Central memory CD4-positive, alpha-beta T cell (primary cell): ENCODE results near the gene CDHR2.

ENCODE experiments used
- DNase-seq: peaks from one replicate; pipeline ENCODE4 v3.0.0; 2022

Gene CDHR2

DNA sequence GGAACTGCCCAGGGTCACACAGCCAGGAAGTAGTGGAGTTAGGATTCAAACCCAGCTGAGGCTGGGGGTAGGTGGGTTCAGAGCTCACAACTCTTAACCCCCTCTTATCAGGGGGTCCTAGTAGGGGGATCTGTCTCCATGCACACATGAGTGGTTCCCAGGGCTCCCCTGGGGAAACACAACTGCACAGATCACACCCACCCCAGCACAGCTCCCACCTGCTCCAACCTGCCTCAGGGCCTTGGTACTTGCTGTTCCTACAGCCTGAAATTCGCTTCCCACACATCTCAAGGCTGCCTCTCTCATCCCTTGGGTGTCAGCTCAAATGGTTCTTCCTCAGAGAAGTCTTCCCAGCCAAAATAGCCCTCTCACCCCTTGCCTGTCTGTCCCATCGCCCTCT lies 76.4 kb downstream of the CDHR2 start:
- DNase-seq: no peak

DNA sequence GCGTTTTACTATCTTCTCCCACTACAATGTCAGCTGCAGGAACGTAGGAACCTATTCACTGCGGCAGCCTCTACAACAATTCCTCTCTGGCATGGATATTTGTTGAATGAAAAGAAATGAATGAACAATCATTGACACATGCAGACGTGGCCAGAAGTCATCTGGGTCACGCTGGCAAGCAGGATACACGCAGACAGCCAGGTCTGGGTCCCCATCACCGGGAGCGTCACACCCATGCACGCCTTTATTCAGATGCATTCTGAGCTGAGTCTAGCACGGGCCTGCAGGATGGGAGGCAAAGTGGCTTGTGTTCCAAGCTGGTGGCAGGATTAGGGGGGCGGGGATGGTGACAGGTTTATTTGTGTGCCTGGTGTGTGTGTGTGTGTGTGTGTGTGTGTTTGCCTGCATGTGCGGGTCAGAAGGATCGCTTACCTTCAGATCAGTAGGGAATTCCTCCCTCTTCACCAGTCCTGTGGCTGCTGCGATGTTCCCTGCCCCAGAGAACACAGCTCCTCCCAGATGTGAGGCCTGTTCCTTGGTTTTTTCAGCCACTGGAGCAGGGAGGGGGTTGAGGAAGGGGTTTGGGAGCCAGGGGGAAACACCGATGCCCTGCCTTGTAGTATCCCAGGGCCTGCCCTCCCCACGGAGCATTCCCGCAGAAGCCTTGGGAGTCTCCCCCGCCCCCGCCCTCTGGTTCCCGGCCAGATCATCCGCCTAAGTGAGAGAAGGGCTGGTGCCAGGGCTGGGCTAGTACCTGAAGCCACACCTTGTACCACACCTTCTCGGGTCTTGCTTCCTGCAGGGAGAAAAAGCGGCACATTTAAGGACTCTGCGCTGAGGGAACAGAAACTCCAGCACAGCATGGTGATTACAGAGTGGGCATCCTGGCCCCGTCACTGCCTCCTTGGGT lies 77.1 kb downstream of the CDHR2 start:
- DNase-seq: no peak

DNA sequence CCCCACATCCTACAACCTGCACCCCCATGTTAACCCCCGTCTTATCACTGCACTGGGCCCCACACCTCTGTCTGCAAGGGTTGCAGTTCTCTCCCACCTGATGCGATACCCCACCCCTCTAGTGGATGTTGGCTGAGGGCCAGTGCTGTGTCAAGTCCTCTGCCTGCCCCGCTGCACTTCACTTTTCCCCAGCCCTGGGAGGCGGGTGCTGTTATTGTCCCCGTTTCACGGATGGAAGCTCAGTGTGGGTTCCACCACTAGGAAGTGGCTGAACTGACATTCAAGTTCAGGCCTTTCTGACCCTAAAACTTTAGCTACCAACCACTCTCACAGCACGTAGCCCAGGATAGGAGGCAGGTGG lies 77.7 kb downstream of the CDHR2 start:
- no peak for DNase-seq

DNA sequence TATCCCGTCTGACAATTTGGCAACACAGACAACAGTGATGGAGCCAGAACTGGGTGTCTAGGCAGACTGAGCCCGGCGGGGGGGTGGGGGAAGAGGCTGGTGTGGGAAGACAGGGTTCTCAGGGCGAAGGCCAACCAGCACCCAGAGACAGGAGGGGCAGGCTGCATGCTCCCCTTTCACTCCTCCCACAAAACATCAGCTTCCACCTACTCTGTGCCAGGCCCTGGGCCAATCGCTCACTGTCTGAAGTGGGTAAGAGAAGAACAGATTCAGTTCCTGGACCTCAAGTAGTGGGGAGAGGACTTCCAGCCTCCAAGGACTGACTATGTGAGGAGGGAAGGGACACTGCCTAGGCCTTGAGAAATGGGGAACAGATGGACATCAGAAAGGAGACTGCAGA lies 78.4 kb downstream of the CDHR2 start:
- DNase-seq: no peak

DNA sequence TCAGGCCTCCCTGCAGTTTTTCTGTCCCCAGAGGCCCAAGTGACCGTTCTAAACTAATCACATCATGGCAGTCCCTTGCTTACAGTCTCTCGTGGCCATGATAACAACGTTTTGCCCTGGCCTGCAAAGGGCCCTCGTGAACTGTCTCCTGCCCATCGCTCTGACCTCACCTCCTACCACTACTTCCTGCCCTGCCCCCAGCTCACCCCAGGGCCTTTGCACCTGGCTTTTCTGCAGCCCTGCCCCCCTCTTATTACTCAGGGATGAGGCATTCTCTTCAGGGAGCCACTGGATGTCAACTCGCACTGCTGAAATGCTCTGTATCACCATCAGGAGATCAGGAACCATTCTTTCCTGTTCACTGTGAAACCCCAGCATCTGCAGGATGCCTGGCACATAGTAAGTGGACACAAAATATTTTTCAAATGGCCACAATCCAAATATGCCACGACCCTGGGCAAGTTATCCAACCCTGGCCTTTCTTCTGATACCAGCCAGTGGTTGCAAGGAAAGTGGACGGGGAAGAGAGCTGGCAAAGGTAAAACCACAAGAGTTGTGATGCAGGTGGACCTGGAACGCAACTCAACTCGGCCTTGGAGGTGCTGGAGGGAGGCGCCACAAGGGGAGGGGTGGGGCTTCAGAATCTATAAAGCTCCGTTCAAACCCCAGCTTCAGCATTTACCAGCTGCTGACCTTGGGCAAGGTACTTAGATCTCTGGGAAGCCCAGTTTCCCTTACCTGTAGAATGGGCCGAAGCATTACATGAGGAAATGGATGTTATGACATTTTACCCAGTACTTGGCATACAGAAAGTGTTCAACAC lies 79.5 kb downstream of the CDHR2 start:
- DNase-seq: no peak

DNA sequence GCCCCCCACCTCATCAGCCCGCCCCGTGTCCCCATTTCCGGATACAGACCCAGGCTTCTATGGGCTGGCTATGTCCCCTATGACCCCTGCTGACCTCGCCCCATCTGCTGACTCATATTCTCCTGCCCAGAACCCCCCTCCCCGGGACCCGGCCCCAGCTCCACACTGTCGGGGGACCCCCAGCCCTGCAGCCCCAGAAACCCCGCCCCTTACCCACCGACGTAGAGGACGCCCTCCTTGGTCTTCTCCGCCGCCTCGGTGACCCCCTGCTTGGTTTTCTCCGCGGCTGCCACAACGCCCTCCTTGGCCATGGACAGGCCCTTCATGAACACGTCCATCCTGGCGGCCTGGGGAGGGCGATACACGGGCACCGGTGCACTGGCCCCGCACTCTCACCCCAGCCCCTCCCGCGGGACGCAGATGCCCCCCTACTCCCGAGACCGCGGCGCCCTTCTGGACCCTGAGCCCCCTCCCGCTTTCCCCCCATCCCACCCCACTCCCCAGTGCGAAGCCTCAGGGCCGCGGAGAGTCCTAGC lies 80.2 kb downstream of the CDHR2 start:
- no peak for DNase-seq

DNA sequence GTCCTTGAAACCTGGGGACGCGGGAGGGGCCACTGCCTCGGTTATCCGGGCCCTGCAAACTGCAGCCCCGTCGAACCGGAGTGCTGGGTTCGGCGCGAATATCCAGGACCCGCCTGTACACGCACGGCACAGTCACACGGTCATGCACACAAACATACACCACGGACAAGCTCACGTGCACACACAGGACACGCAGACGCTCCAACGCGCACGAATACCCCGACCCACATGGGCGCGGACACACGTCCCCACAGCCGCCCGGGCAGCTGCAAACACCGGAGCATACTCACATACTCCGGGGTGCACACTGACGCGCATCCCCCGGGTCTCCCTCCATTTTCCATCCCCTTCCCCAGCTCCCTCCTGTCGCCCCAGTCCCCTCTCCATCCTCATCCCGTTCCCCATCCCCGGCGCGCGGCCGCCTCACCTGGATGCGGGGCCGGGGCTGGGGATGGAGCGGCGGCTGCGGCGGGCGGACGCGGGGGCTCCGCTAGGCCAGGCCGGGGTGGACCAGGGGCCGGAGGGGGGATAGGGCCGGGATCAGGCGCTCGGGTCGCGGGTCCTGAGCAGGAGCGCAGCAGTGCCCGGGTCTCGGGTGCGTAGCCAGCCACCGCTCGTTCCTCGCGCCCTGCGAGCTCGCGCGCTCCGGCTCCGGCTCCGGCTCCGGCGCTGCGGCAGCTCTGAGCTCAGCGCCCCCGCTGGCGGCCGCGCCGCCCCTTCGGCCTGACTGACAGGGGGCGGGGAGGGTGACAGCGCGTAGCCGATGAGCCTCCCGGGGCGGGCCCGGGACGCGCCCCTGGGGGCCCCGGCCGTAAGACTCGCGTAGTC lies 80.9 kb downstream of the CDHR2 start, which contains the start of the genes EIF4E1B and SNCB:
TSS of gene EIF4E1B (plus strand) at position 823 of the 828 bp plus-strand sequence. CDS start 12,113 bp downstream, outside the sequence.
TSS of gene SNCB (minus strand) at position 682 of the 828 bp plus-strand sequence. CDS start 880 bp downstream, outside the sequence.
- DNase-seq: no peak

DNA sequence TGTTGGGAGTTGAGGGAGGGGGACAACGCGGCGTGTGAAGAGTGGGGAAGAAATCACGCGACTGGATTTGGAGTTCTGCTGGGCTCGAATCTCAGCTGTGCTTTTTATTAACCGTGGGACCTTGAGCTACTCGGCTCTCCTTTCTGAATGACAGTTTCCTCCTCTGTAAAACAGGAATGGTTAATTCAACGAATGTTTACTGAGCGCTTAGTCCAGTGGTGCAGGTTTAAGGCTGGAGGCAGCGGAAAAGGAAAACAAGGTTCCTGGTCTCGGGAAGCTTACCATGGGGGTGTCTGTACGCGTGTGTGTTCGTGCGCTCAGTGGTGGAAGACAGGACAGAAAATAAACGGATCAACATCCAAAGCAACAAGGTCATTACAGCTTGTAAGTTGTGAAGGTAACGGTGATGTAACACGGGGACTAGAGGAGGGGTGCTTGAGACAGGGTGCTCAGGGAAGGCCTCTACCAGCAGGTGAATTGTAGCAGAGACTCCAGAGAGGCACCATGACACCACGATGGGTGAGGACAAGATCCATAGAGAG lies 81.6 kb downstream of the CDHR2 start:
- DNase-seq: no peak

DNA sequence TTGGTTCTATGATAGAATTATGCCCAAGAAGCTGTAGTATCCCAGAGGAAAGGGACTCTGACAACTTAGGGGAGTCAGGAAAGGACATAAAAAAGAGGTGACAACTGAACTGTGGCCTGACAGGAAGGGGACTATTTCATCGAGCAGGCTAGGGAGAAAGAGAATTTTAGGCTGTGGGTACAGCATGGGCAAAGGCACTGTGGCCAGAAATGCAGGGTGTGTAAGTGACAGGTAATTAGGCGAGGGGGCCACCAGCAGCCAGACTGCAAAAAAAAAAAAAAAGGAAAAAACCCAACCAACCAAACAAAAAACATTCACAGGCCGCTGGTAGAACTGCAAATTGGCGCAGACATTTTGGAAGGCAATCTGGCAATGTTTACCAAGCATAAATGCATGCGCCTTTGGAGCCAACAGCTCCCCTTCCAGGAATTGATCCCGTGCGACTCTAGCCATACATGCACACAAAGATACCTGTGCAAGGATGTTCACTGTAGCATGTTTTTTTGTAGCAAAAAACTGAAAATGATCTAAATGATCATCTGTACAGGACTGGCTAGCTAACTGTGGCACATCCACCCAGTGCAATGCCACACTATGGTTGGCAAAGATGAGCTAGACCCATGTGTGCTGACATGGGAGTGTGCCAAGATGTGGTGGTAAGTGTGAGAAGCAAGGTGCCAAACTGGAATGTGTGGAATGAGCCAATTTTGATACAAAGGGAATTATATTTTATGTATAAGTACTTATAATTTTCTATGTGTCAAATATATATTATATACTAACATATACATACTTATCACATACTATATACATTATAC lies 82.5 kb downstream of the CDHR2 start:
- no peak for DNase-seq

DNA sequence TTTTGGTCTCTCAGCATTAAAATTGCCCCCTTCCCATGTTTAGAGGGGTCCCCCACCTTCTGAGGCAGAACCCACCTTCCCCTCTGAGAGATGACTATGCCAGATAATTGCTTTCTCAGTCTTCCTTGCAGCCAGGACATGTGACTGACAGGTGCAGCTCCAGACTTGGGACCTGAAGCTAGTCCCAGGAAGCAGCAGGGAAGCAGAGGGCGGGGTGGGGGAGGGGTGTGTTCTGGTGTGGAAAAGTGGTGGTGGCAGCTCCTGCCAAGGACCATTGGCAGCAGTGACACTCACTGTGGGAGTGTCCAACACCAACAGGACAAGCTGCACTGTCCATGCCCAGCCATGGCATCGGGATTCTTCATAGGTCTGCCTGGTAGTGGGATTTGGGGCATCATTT lies 83.6 kb downstream of the CDHR2 start:
- no peak for DNase-seq

DNA sequence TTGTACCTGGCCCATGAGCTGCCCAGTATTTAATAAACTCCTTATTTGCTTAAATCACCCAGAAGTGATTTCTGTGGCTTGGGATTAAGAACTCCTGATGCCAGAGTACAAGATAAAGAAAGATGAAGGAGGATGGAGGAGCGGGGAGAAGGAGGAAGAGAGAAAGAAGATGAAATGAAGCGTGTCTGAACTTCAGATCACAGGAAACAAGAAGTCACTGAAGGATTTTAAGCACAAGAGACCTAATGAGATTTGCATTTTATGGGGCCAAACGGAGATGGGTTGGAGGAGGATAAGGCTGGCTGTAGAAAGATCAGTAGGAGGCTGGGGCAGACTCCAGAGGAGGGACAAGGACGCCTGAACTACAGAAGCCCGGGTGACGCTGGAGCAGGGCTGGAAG lies 84.5 kb downstream of the CDHR2 start:
- DNase-seq: no peak

DNA sequence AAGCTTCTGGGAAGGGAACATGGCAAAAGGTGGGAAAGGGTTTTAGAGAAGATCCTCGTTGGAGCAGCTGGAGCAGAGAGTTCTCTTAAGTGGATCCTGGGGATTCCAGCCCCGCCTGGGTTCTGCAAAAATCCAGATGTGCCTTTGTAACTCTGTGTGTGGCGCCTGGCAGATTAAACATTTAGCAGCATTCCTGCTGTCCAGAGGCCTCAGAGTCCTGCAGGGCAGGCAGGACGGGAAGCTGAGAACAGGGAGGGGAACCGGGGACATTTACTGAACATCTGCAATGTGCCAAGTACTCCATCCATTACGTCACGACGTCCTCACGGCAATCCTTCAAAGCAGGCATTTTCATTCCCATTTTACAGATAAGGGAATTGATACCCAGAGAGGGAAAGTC lies 87.3 kb downstream of the CDHR2 start:
- DNase-seq: no peak

DNA sequence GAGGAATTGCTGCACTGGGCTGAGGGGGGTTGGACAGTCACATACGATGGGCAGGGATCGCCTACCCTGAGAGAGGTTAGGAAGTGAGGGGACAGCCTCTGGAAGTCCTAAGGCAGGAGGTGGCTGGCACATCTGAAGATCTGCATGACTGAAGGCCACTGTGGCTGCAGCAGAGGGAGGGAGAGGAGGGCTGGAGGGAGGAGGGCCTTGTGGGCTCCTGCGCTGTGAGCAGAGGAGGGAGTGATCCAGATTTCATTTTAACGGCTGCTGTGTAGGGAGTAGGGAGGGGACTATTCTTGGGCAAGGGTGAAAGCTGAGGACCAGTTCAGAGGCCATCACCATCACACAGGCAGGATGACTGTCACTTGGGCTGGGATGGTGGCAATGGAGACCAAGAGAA lies 88.4 kb downstream of the CDHR2 start:
- no peak for DNase-seq

DNA sequence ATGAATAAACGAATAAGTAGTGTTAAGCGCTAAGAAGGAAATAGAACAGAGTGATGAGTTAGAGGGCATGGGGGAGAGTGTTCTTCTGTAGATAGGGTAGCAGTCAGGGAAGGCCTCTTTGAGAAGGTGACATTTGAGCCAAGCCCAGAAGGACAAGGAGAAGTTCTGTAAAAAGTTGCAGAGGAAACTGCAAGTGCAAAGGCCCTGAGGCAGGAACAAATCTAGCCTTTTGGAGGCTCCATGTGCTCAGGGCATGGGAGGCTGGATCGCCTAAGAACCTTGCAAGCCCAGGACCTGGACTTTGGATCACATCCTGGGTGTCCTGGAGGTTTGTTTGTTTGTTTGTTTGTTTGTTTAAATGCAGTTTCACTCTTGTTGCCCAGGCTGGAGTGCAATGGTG lies 89.3 kb downstream of the CDHR2 start:
- no peak for DNase-seq

DNA sequence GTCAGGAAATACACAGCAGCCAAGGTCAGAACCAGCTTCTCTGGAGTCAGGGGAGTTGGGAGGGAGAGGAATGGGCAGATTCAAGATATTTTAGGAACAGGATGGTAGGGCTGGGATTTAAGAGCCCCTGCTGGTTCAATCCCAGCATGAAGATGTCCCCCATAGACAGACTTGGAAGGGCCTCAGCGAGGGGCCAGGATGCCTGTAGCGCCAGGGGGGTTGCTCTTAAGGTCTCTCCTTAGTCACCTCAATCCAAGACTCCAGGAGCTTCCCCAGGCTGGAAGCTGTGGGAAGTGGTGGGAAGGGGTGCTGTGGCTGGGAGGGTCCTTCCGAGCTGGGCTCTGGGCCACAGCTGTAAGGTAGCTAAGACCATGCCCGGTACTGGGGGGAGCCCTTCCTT lies 90.1 kb downstream of the CDHR2 start:
- DNase-seq: no peak

DNA sequence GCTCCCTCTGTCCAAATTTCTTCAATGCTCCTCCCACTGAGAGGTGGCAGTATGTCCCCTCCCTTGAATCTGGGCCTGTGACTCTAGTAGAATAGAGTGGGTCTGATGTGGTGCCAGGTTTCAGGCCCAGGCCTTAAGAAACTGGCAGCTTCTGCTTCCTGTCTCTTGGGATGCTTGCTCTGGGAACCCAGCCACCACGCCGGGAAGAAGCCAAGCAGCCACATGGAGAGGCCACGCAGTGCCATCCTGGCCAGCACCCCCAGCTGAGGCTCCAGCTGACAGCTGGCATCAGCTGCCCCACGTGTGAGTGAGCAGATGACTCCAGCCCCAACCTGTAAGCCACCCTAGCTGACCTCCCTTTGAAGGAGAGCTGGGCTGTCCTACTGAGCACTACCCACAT lies 90.8 kb downstream of the CDHR2 start:
- DNase-seq: no peak

DNA sequence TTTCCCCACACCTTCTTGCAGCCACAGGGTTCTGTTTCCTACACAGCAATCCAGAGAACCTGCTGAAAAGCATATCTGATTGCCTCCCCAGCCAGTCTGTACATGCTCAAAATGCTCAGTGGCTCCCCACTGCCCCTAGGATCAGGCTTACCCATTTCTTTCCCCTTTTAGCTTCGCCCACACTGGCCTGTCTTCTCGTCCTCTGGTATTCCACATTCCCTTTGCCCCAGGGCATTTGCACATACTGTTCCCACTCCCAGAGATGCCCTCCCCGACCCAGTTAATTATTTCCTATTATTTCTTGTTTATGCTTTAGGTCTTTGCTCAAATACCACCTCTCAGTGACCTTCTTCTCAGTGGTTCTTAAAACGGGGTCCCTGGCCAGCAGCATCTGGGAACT lies 91.5 kb downstream of the CDHR2 start:
- DNase-seq: no peak

DNA sequence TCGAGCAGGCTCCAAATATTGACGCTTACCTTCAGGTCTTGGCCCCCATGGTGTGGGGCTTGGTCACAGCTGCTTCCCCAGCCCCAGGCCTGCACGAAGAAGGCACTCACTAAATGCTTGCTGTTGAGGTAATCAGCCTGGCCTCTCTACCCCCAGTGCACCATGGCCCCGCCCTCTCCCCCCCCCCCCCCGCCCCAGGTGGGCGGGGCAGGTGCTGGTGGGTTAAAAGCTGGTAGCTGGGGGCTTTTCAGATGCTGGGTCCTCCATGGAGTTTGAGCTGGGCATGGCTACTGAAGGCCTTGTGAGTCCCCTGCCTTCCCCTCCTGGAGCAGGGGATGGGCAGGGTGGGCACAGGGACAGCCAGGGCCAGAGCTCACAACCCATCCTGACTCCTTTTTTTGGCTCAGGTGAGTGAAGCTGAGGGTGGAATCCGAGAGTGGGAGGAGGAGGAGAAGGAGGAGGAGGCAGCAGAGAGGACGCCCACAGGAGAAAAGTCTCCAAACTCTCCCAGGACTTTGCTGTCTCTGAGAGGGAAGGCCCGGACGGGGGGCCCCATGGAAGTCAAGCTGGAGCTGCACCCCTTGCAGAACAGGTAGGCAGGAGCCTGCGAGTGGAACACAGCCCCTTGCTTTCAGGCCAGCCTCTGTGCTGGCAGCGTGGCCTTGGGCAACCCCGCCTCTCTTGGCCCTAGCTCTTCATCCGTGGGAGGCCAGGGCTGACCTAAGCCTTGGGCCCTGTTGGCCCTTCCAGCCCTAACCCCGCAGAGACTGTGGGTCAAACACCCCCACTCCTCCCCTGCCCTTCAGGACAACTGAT lies 93.7 kb downstream of the CDHR2 start:
- DNase-seq: no peak

DNA sequence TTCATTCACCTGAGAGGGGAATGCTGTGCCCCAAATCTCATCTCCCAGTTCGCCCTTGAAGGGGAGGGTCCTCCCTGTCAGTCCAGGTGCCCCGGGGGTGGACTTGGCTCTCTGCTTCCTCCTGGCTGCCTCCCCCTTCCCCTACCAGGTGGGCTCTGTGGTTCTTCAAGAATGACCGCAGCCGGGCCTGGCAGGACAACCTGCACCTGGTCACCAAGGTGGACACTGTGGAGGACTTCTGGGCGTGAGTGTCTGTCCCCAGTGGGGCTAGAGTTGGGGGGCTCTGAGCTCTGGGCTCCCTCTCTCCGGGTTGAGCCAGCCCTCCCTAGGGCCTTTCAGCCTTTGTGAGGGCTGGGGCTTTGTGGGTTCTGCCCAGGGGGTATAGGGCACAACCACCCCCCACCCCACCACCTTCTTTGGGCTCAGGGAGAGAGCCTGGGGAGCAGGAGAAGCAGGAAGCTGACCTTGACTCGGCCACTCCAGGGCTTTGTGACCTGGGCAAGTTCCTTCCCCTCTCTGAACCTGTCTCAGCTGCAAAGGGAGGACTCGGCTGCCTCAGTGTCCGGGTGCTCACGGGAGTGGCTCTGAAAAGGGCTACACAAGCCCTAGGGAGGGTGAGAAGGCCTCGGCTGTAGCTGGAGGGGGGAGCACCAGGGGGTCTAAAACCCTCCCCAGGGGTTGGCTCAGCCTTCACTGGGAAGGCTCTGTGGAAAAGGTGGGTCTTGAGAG lies 94.5 kb downstream of the CDHR2 start:
- DNase-seq: no peak

DNA sequence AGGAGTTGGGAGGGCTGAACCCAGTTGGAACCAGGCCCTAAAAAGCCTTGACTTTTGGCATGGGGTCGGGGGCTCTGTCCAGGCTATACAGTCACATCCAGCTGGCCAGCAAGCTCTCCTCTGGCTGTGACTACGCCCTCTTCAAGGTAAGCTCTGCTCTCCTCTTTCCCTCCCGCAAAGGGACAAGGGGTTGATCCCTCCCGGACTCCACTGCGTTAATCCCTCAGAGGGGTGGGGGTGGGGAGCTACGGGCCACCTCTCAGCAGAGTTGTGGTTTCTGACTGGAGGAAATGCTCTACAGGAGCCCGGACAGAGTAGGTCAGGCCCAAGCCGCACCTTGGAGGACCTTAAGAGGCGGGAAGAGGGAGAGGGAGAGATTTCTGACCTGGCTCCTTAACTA lies 95.2 kb downstream of the CDHR2 start:
- DNase-seq: no peak
